Peyer's patch (tissue), 4 donors: Measurements from ENCODE around the gene SDF4.

Source experiments
- POLR2A ChIP-seq, 2 donors: fragments of 450-650 bp; IDR thresholded peaks; one replicate each; pipeline ENCODE4 v1.5.1; 2017; ENCODE audit warnings: antibody characterized with exemption in 2 of 2, mild to moderate bottlenecking in 2 of 2, moderate library complexity in 2 of 2
- TF ChIP-seq, protein P1 (sequence below), 6 experiments: fragments of 450-650 bp in 4 of 6; fragments of 200-600 bp in 2 of 6; sonication (generic) in 1 of 6; IDR thresholded peaks; one replicate each; pipeline ENCODE4 v1.5.1; 2017 to 2019; ENCODE audit warnings: antibody characterized with exemption in 6 of 6, mild to moderate bottlenecking in 3 of 6, moderate library complexity in 1 of 6

DNA sequence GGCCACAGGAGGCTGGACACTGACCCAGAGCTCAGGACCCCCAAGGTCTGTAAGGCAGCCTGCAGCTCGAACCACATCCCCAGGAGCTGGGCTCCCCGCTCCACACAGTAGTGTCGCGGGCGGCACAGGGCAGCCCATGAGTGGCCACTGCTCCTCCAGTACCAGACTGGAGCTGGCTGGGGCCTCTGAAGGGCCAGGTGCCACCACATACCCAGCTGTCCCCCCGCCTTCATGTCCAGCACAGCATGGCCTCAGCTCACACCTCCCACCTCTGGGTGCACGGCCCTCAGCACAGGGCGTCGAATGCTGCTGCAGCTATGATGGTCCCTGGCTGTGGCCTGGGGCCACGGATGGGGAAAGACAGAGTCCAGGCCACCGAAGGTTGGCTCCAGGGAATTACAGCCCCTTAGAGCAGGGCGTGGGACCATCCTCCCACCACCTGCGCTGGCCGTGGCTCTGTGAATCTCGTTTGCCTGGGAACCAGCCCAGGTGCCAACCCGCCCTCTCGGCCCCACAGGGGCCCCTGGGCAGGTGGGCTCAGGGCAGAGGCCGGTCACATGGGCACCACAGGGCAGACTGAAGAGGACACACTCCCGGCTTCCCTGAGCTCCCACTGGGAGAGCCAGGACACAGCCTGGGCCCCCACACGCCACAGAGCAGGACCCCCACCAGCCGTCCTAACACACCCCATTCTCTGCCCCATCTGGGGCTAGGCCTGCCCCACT lies 15.8 kb downstream of the SDF4 start:
- TF ChIP-seq, protein P1, sequence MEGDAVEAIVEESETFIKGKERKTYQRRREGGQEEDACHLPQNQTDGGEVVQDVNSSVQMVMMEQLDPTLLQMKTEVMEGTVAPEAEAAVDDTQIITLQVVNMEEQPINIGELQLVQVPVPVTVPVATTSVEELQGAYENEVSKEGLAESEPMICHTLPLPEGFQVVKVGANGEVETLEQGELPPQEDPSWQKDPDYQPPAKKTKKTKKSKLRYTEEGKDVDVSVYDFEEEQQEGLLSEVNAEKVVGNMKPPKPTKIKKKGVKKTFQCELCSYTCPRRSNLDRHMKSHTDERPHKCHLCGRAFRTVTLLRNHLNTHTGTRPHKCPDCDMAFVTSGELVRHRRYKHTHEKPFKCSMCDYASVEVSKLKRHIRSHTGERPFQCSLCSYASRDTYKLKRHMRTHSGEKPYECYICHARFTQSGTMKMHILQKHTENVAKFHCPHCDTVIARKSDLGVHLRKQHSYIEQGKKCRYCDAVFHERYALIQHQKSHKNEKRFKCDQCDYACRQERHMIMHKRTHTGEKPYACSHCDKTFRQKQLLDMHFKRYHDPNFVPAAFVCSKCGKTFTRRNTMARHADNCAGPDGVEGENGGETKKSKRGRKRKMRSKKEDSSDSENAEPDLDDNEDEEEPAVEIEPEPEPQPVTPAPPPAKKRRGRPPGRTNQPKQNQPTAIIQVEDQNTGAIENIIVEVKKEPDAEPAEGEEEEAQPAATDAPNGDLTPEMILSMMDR (IDR thresholded peaks at IDR 0.05), result no peak
- TF ChIP-seq POLR2A (IDR thresholded peaks at IDR 0.05), result no peak
